WERI-Rb-1 (cell line): ENCODE data around the gene TMTC3.

Experiments
- DNase-seq: peaks from one replicate; pipeline ENCODE4 v3.0.0-alpha.2; 2020
- H3K27ac ChIP-seq: fragments of 250-450 bp; sonication (Bioruptor Pico); 2 replicates; pipeline ENCODE4 v1.5.1; 2020; ENCODE audit warnings: mild to moderate bottlenecking, moderate library complexity
- H3K27me3 ChIP-seq: fragments of 250-450 bp; sonication (Bioruptor Pico); 2 replicates; pipeline ENCODE4 v1.5.1; 2021; ENCODE audit warnings: mild to moderate bottlenecking, low read depth, moderate library complexity; ENCODE audit not compliant: insufficient read depth, severe bottlenecking
- H3K36me3 ChIP-seq: fragments of 250-450 bp; sonication (Bioruptor Pico); 2 replicates; pipeline ENCODE4 v1.5.1; 2020; ENCODE audit warnings: mild to moderate bottlenecking, moderate library complexity
- H3K4me3 ChIP-seq: 2 replicates; pipeline ENCODE4 v1.5.1; 2011; ENCODE audit warnings: low read depth, mild to moderate bottlenecking, control low read depth, low read length
- H3K9me3 ChIP-seq: fragments of 250-450 bp; sonication (Bioruptor Pico); 2 replicates; pipeline ENCODE4 v1.5.1; 2021; ENCODE audit warnings: mild to moderate bottlenecking, moderate library complexity; ENCODE audit not compliant: severe bottlenecking
- TF ChIP-seq, protein P1 (sequence below): IDR thresholded peaks from 2 replicates; pipeline ENCODE4 v1.5.1; 2011; ENCODE audit warnings: low read depth, mild to moderate bottlenecking, control low read depth, inconsistent platforms, low read length

The TMTC3 gene

DNA sequence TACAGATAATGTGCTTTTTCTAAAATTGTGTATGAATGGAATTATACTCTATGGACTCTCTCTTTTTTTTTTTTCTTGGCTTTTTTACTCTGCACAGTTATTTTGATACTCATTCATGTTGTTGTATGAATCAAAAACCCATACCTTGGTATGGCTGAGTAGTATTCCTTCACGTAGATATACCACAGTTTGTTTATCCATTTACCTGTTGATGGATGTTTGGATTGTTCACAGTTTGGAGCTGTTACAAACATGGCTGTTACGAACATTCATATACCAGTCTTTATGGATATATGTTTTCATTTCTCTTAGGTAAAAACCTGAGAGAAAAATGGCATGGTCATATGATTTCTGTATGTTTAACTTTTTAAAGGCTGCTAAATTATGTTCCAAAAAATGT lies 43.2 kb downstream of the TMTC3 start:
- Histone ChIP-seq H3K27ac (no peak overlapping the region), H3K27me3 (no peaks in the 10 kb centered on the region)
- TF ChIP-seq, protein P1, sequence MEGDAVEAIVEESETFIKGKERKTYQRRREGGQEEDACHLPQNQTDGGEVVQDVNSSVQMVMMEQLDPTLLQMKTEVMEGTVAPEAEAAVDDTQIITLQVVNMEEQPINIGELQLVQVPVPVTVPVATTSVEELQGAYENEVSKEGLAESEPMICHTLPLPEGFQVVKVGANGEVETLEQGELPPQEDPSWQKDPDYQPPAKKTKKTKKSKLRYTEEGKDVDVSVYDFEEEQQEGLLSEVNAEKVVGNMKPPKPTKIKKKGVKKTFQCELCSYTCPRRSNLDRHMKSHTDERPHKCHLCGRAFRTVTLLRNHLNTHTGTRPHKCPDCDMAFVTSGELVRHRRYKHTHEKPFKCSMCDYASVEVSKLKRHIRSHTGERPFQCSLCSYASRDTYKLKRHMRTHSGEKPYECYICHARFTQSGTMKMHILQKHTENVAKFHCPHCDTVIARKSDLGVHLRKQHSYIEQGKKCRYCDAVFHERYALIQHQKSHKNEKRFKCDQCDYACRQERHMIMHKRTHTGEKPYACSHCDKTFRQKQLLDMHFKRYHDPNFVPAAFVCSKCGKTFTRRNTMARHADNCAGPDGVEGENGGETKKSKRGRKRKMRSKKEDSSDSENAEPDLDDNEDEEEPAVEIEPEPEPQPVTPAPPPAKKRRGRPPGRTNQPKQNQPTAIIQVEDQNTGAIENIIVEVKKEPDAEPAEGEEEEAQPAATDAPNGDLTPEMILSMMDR, result no peak

DNA sequence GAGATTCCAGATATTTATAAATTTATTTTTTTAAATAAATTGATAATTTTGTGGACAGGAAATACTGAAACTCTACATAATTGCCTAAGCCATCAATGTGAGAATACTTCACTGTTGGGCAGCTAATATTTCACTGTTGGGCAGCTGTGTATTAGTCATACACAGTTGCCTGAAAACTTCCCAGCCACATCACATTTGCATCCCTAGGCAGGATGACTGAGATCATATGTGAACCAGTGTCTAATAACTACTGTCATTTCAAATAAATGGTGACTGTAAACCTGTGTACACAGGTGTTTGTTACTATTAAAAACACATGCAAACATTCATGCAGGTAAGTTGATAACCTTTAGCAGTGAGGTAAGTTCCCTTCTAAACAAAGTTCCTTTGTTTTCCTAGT lies 43.9 kb downstream of the TMTC3 start:
- DNase-seq, result no peak
- no peaks in the 10 kb centered on the region for H3K27me3 ChIP-seq
- H3K4me3 ChIP-seq, result no peak overlapping the region
- no peaks in the 10 kb centered on the region for H3K36me3 ChIP-seq
- H3K27ac ChIP-seq, result no peak overlapping the region
- H3K9me3 ChIP-seq, result no peaks in the 10 kb centered on the region
- TF ChIP-seq, protein P1, result no peak

More for the DNA sequence above, 43.2 kb downstream of the TMTC3 start:
- no peak for DNase-seq
- H3K9me3 ChIP-seq, result no peaks in the 10 kb centered on the region
- H3K4me3 ChIP-seq, result no peak overlapping the region
- H3K36me3 ChIP-seq, result no peaks in the 10 kb centered on the region

DNA sequence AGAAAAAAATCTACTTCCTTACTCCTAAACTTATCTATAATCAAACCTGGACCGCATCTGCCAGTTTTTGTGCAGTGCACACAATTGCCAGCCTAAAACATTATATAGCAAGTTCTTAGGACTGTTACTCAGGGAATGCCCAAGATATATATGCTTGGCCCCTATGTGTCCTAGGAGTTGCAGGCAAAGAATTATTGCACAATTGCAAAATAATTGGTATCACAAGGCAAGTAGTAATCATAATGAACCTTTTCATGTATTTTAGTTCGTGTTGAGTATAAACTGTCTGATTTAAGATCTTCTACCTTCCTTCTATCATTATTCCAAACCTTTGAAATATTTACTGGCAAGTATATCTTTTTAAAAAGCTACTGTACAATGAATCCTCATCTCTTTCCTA lies 45.5 kb downstream of the TMTC3 start:
- no peak overlapping the region for H3K27ac ChIP-seq
- H3K36me3 ChIP-seq, result peaks cover 2% of the 10 kb centered on the region; the same call in 1 of the 2 replicates
- H3K4me3 ChIP-seq, result no peak overlapping the region
- no peaks in the 10 kb centered on the region for H3K9me3 ChIP-seq
- TF ChIP-seq, protein P1, result no peak
- DNase-seq, result no peak
- H3K27me3 ChIP-seq, result no peaks in the 10 kb centered on the region

DNA sequence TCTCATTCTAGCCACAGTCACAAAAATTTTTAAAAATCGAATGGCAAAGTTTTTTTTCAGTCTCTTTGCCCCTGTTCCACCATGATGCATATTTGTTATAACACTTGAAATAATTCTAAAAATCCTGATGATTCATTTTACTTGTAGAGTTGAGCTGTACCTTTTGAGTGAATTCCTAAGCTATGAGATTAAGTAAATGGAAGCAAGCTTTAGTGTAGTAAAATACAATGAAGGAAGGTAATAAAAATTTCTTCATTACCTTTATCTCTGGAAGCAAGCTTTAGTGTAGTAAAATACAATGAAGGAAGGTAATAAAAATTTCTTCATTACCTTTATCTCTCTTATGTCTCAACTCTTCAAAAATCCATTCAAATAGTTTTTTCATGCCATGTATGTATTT lies 46.1 kb downstream of the TMTC3 start:
- Histone ChIP-seq H3K27ac (no peak overlapping the region), H3K27me3 (no peaks in the 10 kb centered on the region), H3K36me3 (peaks cover 2% of the 10 kb centered on the region; the same call in 1 of the 2 replicates), H3K9me3 (no peaks in the 10 kb centered on the region), H3K4me3 (no peak overlapping the region)
- no peak for DNase-seq
- TF ChIP-seq, protein P1, result no peak

DNA sequence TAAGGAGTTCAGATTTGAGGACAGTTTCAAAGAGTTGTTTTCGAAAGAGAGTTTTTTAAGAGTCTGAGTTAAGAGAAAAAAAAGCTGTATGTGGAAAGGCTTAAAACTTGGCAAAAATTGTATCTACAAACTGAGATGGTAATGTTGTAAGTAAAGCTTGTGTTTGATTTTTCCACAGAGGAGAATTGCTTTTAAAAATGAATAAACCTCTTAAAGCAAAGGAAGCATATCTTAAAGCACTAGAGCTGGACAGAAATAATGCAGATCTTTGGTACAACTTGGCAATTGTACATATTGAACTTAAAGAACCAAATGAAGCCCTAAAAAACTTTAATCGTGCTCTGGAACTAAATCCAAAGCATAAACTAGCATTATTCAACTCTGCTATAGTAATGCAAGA lies 50.3 kb downstream of the TMTC3 start:
- TF ChIP-seq, protein P1, result no peak
- Histone ChIP-seq H3K36me3 (peaks cover 14% of the 10 kb centered on the region; the same call in 1 of the 2 replicates), H3K27me3 (no peaks in the 10 kb centered on the region), H3K9me3 (no peaks in the 10 kb centered on the region), H3K4me3 (no peak overlapping the region), H3K27ac (no peak overlapping the region)
- DNase-seq, result no peak

DNA sequence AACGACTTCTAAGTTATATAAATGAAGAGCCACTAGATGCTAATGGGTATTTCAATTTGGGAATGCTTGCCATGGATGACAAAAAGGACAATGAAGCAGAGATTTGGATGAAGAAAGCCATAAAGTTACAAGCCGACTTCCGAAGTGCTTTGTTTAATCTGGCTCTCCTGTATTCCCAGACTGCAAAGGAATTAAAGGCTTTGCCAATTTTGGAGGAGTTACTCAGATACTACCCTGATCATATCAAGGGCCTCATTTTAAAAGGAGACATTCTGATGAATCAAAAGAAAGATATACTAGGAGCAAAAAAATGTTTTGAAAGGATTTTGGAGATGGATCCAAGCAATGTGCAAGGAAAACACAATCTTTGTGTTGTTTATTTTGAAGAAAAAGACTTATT lies 52.8 kb downstream of the TMTC3 start:
- H3K36me3 ChIP-seq, result peaks cover 14% of the 10 kb centered on the region; the same call in 1 of the 2 replicates

More for the DNA sequence above, 52.8 kb downstream of the TMTC3 start:
- H3K9me3 ChIP-seq, result no peaks in the 10 kb centered on the region
- H3K4me3 ChIP-seq, result no peak overlapping the region
- TF ChIP-seq, protein P1, result no peak
- no peak overlapping the region for H3K27ac ChIP-seq
- DNase-seq, result no peak
- no peaks in the 10 kb centered on the region for H3K27me3 ChIP-seq
